BLaER1 treated with 17β-estradiol and CSF1 and Interleukin-3, amounts not matched to agents 10 nM and 100 nM (cell line): ENCODE results near the gene ABHD8.

ENCODE experiments used
- H3K27ac ChIP-seq, 11 experiments: shearing (Covaris generic); formaldehyde crosslinking; 2 replicates each; pipeline ENCODE4 v1.8.1; 2022
- H3K27me3 ChIP-seq, 11 experiments: shearing (Covaris generic); formaldehyde crosslinking; 2 replicates each; pipeline ENCODE4 v1.8.1; 2022
- H3K36me3 ChIP-seq, 11 experiments: shearing (Covaris generic); formaldehyde crosslinking; 2 replicates each; pipeline ENCODE4 v1.8.1; 2022
- H3K4me1 ChIP-seq, 10 experiments: shearing (Covaris generic); formaldehyde crosslinking; 2 replicates each; pipeline ENCODE4 v1.8.1; 2022
- H3K4me2 ChIP-seq, 11 experiments: shearing (Covaris generic); formaldehyde crosslinking; 2 replicates each; pipeline ENCODE4 v1.8.1; 2022
- H3K4me3 ChIP-seq, 10 experiments: shearing (Covaris generic); formaldehyde crosslinking; 2 replicates each; pipeline ENCODE4 v1.8.1; 2022
- H3K9ac ChIP-seq, 11 experiments: shearing (Covaris generic); formaldehyde crosslinking; 2 replicates each; pipeline ENCODE4 v1.8.1; 2022
- H3K9me3 ChIP-seq, 11 experiments: shearing (Covaris generic); formaldehyde crosslinking; replicated peaks in 1 of 11; 2 replicates each; pipeline ENCODE4 v1.8.1; 2022
- H4K20me1 ChIP-seq, 11 experiments: shearing (Covaris generic); formaldehyde crosslinking; 2 replicates each; pipeline ENCODE4 v1.8.1; 2022
- Cebpa-rat ChIP-seq, 11 experiments: shearing (Covaris generic); IDR thresholded peaks; 2 replicates each; pipeline ENCODE4 v1.8.1; 2022

The ABHD8 gene

GRCh38 chr19:17244618-17245534, 58.3 kb downstream of the ABHD8 start:
- Histone ChIP-seq H3K27ac (peak overlapping the region; percentile 53 to 92 (median 80)), H3K4me3 (peak overlapping the region; percentile 79 to 98 (median 90)), H4K20me1 (peaks cover 22 to 53% (median 40%) of the 10 kb centered on the region in 11 experiments; a peak in 21 of 22 replicates)

GRCh38 chr19:17243830-17244617, 59.2 kb downstream of the ABHD8 start:
- peak overlapping the region; percentile 53 to 92 (median 80); a peak in 18 of 22 replicates for H3K27ac ChIP-seq
- TF ChIP-seq Cebpa-rat (IDR thresholded peaks at IDR 0.05), result no peak
- H3K4me3 ChIP-seq, result peak overlapping the region; percentile 79 to 98 (median 90)
- H3K27me3 ChIP-seq, result no peaks in the 10 kb centered on the region
- H3K36me3 ChIP-seq, result peaks cover 0 to 23% (median 16%) of the 10 kb centered on the region in 11 experiments; a peak in 10 of 22 replicates
- no peaks in the 10 kb centered on the region for H3K9me3 ChIP-seq
- peak overlapping the region; percentile 83 to 91 (median 87) for H3K9ac ChIP-seq
- H3K4me2 ChIP-seq, result peak overlapping the region; percentile 93 to 100 (median 99)
- H4K20me1 ChIP-seq, result peaks cover 22 to 55% (median 41%) of the 10 kb centered on the region in 11 experiments; a peak in 21 of 22 replicates
- peaks cover 37 to 64% (median 53%) of the 10 kb centered on the region in 10 experiments for H3K4me1 ChIP-seq

More at GRCh38 chr19:17244618-17245534, 58.3 kb downstream of the ABHD8 start:
- Histone ChIP-seq H3K36me3 (peaks cover 0 to 17% (median 10%) of the 10 kb centered on the region in 11 experiments; a peak in 10 of 22 replicates), H3K9ac (peak overlapping the region; percentile 83 to 91 (median 87)), H3K4me2 (peak overlapping the region; percentile 93 to 100 (median 99)), H3K4me1 (peaks cover 37 to 66% (median 55%) of the 10 kb centered on the region in 10 experiments), H3K27me3 (no peaks in the 10 kb centered on the region), H3K9me3 (no peaks in the 10 kb centered on the region)
- no peak for TF ChIP-seq Cebpa-rat (IDR thresholded peaks at IDR 0.05)

- peaks cover 22 to 58% (median 41%) of the 10 kb centered on the region in 11 experiments; a peak in 21 of 22 replicates for H4K20me1 ChIP-seq
- H3K27me3 ChIP-seq, result no peaks in the 10 kb centered on the region
- H3K9ac ChIP-seq, result peak overlapping the region; percentile 83 to 91 (median 87); a peak in 21 of 22 replicates
- H3K4me3 ChIP-seq, result peak overlapping the region; percentile 79 to 98 (median 90)
- TF ChIP-seq Cebpa-rat (IDR thresholded peaks at IDR 0.05), result no peak
- peaks cover 37 to 61% (median 52%) of the 10 kb centered on the region in 10 experiments for H3K4me1 ChIP-seq
- H3K4me2 ChIP-seq, result peak overlapping the region; percentile 93 to 100 (median 99)
- H3K36me3 ChIP-seq, result peaks cover 1 to 30% (median 22%) of the 10 kb centered on the region in 11 experiments; a peak in 20 of 22 replicates
- peak overlapping the region in 7 of 11 experiments; percentile 75 to 92 (median 84); a peak in 11 of 22 replicates for H3K27ac ChIP-seq
- no peaks in the 10 kb centered on the region for H3K9me3 ChIP-seq
These were observed 59.9 kb downstream of the ABHD8 start for GRCh38 chr19:17243211-17243829.

- H3K9ac ChIP-seq, result peak overlapping the region; percentile 11 to 91 (median 87); a peak in 19 of 22 replicates
- H3K27me3 ChIP-seq, result no peaks in the 10 kb centered on the region
- H4K20me1 ChIP-seq, result peaks cover 22 to 63% (median 41%) of the 10 kb centered on the region in 11 experiments; a peak in 21 of 22 replicates
- H3K9me3 ChIP-seq, result no peaks in the 10 kb centered on the region
- peaks cover 35 to 54% (median 49%) of the 10 kb centered on the region in 10 experiments for H3K4me1 ChIP-seq
- H3K4me2 ChIP-seq, result peak overlapping the region; percentile 93 to 100 (median 99)
- H3K4me3 ChIP-seq, result peak overlapping the region in 8 of 10 experiments; percentile 3 to 98 (median 82); a peak in 11 of 20 replicates
- H3K36me3 ChIP-seq, result peaks cover 8 to 37% (median 29%) of the 10 kb centered on the region in 11 experiments; a peak in 21 of 22 replicates
- peak overlapping the region in 9 of 11 experiments; percentile 24 to 57 (median 42); a peak in 15 of 22 replicates for H3K27ac ChIP-seq
- no peak for TF ChIP-seq Cebpa-rat (IDR thresholded peaks at IDR 0.05)
These were observed 60.6 kb downstream of the ABHD8 start for GRCh38 chr19:17242431-17243208.
